T-helper 2 cell treated with Interferon-gamma antibody and Interleukin-4, amounts not matched to agents 100 ng/mL and 5 ng/mL, for 36 hours (primary cell): ENCODE data around the gene TP53BP2. TPM values are rescaled to one million over a fixed set of nuclear protein-coding genes. Genes with fewer than 3 reads are reported as not detected.
"Not testable (repeated sequence)": the region's sequence is repeated elsewhere in the genome, so short reads cannot be mapped to it uniquely, and the experiment has no call there.

Source experiments
- intact Hi-C: fragments of 100-400 bp; cut with micrococcal nuclease; formaldehyde crosslinking; loops from one replicate; pipeline ENCODE4 v1.15.1; 2023
- total RNA-seq: library from RNA; stranded (reverse); gene quantifications from 2 replicates; pipeline ENCODE4 v1.2.3, GENCODE V29; 2022

TP53BP2 gene
- total RNA-seq, 1 donor from 2014 or later: 27.6 TPM

- intact Hi-C loops: loop anchor here (5.0 kb wide), 1 partner anchor 117 kb away; no protein-coding TSS in a partner anchor
These were observed 11.8 kb downstream of the TP53BP2 start for GRCh38 chr1:223833948-223834347.

- intact Hi-C loops: loop anchor here (5.0 kb wide), 1 partner anchor 115 kb away; no protein-coding TSS in a partner anchor
These were observed 13.2 kb downstream of the TP53BP2 start for GRCh38 chr1:223832637-223832943.

- intact Hi-C loops: loop anchor here (5.0 kb wide), 1 partner anchor 115 kb away; no protein-coding TSS in a partner anchor
These were observed 13.8 kb downstream of the TP53BP2 start for GRCh38 chr1:223831755-223832636.

- intact Hi-C loops: loop anchor here (5.0 kb wide), 1 partner anchor 112 kb away; no protein-coding TSS in a partner anchor
These were observed 16.1 kb downstream of the TP53BP2 start for GRCh38 chr1:223829678-223830077.

- intact Hi-C loops: no loop called here
These were observed 17.4 kb downstream of the TP53BP2 start for GRCh38 chr1:223828162-223828848.

GRCh38 chr1:223827193-223827663 is 18.5 kb downstream of the TP53BP2 start:
- intact Hi-C loops: no loop called here

- intact Hi-C loops: no loop called here
These were observed 19.7 kb downstream of the TP53BP2 start for GRCh38 chr1:223825767-223826748.

- intact Hi-C loops: no loop called here
These were observed 21.0 kb downstream of the TP53BP2 start for GRCh38 chr1:223824712-223825111.

- intact Hi-C loops: no loop called here
These were observed 21.5 kb downstream of the TP53BP2 start for GRCh38 chr1:223824287-223824686.

- intact Hi-C loops: no loop called here
These were observed 24.8 kb downstream of the TP53BP2 start for GRCh38 chr1:223820971-223821370.

GRCh38 chr1:223820515-223820858 is 25.3 kb downstream of the TP53BP2 start:
- intact Hi-C loops: no loop called here

GRCh38 chr1:223819730-223820514 is 25.8 kb downstream of the TP53BP2 start:
- intact Hi-C loops: no loop called here

- intact Hi-C loops: not testable (repeated sequence)
These were observed 28.5 kb downstream of the TP53BP2 start for GRCh38 chr1:223817265-223817664.

- intact Hi-C loops: no loop called here
These were observed 29.9 kb downstream of the TP53BP2 start for GRCh38 chr1:223815865-223816264.

- intact Hi-C loops: no loop called here
These were observed 30.5 kb downstream of the TP53BP2 start for GRCh38 chr1:223815020-223815853.

GRCh38 chr1:223813645-223814044 is 32.1 kb downstream of the TP53BP2 start:
- intact Hi-C loops: loop anchor here (5.0 kb wide), 1 partner anchor 519 kb away; the partner anchor contains the start of gene NVL

- intact Hi-C loops: loop anchor here (1.0 to 5.0 kb wide), 3 partner anchors 33 to 521 kb away; partner anchors contain the start of genes NVL and TP53BP2
These were observed 34.1 kb downstream of the TP53BP2 start for GRCh38 chr1:223811634-223812101.

- intact Hi-C loops: loop anchor here (2.0 to 5.0 kb wide), 2 partner anchors 34 to 522 kb away; partner anchors contain the start of genes NVL and TP53BP2
These were observed 35.2 kb downstream of the TP53BP2 start for GRCh38 chr1:223810586-223810985.

- intact Hi-C loops: loop anchor here (2.0 to 5.0 kb wide), 2 partner anchors 35 to 522 kb away; partner anchors contain the start of genes NVL and TP53BP2
These were observed 35.8 kb downstream of the TP53BP2 start for GRCh38 chr1:223809905-223810304.
